KG1 (cell line): ENCODE data around the gene SFSWAP.
"Not testable (repeated sequence)": the region's sequence is repeated elsewhere in the genome, so short reads cannot be mapped to it uniquely, and the experiment has no call there.

Experiments
- DNase-seq: peaks from one replicate; lab custom pipeline; 2025; lab: John Stamatoyannopoulos, UW

Gene SFSWAP

DNA sequence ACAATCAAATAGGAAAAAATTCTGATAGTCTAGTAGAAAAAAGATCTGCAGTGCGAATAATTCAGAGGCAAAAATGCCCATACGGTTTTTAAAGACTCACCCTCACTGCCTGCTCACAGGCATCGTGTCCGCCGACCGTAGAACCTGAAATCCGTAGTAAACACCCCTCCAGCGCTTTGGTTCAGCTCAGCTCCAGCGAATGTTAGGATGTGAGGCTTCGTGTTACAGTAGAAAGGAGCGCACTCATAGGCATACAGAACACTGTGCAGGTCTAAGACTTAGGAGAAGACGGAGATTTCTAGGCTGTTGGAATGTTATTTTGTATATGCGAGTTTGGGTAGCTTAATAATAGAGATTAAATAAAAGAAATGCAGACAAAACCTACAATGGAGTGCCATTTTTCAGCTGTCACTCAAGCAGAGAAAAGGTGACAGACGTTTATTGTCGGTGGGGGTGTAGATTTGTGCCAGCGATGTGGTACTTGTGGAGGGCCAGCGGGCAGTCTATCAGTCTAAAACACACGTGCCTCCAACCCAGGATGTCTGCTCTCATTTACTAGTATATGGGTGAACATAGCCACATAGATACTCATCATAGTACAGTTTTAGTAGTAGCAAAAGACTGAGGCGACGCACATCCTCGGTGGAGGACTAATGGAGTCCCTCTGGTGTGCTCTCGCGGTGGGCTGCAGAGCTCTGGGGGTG is 25.7 kb downstream of the SFSWAP start:
- no peak for DNase-seq

DNA sequence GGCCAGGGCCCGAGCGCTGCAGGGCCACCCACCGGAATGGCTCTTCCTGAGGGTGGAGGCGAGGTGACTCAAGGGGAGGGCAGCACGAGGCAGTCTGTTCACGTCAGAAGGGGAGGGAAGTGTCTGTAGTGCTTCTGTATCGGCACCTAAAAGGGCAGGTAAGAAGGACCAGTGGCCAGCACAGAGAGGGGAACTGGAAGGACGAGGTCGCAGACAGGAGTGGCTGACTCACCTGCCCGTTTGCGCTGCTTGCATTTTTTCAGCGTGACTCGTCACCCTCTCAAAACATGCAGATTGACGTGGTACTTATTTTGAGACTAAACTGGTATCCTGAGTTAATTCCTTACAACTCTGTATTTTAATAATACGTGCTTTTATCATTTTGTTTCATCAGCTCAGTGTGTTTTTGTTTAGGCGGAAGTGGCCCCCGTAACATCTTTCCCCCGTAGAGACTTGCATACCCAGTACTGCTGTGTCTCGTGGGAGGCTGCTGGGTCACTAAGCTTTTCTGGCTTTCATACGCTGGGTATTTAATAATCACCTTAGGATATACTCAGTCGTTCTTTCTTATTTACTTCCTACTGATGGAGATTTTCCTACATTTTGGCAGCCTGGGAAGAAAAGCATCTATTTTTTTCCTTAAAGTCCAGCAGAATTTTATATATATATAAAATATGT is 26.4 kb downstream of the SFSWAP start:
- DNase-seq, result no peak

DNA sequence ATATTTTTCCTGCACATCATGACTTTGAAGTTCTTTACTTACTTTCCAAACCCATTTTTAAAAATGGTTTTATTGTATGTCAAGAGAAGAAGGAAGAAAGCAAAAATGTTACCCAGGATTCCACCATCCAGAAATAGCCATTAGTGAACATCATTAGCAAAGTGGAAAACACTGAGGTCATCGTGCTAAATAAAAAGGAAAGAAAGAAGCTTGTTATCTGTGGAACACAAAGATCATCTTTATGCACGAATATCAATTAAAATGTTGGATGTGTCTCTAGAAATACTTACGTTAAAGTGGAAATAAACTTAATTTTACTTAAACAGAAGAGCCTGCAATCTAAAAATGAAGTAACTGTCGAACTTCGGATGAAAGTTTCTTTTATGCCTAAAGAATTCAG is 27.3 kb downstream of the SFSWAP start:
- no peak for DNase-seq

DNA sequence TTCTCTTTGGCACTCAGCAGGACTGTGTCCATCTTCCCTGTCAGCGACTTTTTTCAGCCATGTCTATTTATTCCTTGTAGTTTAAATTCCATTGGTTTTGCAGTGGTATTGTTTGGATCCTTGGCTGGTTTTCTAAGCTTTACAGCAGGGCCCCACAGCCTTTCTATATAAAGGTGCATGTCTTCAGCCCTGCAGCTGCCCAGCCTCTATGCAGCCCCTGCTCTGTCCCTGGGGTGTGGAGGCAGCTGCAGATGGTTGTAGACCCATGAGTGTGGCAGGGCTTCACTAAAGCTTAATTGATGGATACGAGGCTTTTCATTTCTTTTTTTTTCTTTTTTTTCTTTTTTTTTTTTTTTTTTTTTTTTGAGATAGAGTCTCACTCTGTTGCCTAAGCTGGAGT is 29.7 kb downstream of the SFSWAP start:
- no peak for DNase-seq

DNA sequence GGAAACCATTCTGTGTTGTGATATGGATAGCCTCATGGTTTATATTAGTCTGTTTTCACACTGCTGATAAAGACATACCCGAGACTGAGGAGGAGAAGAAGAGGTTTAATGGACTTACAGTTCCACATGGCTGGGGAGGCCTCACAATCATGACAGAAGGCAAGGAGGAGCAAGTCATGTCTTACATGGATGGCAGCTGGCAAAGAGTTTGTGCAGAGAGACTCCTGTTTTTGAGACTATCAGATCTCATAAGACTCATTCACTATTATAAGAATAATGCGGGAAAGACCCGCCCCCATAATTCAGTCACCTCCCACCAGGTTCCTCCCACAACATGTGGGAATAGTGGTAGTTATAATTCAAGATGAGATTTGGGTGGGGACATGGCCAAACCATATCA is 31.9 kb downstream of the SFSWAP start:
- not testable (repeated sequence) for DNase-seq

DNA sequence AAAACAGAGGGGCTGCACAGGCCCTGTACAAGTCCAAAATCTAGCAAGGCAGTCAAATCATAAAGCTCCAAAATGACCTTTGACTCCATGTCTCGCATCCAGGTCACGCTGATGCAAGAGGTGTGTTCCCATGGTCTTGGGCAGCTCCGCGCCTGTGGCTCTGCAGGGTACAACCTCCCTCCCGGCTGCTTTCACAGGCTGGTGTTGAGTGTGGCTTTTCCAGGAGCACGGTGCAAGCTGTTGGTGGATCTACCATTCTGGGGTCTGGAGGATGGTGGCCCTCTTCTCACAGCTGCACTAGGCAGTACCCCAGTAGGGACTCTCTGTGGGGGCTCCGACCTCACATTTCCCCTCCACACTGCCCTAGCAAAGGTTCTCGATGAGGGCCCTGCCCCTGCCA is 32.5 kb downstream of the SFSWAP start:
- DNase-seq, result not testable (repeated sequence)

DNA sequence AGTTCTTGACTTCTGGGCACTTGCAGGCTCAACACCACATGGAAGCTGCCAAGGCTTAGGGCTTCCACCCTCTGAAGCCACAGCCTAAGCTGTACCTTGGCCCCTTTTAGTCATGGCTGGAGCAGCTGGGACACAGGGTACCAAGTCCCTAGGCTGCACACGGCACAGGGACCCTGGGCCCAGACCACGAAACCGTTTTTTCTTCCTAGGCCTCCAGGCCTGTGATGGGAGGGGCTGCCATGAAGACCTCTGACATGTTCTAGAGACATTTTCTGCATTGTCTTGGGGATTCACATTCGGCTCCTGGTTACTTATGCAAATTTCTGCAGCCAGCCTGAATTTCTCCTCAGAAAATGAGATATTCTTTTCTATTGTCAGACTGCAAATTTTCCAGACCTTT is 33.0 kb downstream of the SFSWAP start:
- DNase-seq, result not testable (repeated sequence)

DNA sequence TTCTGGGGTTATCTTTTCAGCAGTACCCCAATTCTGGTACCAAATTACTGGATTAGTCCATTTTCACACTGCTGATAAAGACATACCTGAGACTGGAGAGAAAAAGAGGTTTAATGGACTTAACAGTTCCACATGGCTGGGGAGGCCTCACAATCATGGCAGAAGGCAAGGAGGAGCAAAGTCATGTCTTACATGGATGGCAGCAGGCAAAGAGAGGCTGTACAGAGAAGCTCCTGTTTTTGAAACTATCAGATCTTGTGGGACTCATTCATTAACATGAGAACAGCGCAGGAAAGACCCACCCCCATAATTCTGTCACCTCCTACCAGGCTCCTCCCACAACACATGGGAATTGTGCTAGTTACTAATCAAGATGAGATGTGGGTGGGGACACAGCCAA is 33.8 kb downstream of the SFSWAP start:
- DNase-seq, result not testable (repeated sequence)

DNA sequence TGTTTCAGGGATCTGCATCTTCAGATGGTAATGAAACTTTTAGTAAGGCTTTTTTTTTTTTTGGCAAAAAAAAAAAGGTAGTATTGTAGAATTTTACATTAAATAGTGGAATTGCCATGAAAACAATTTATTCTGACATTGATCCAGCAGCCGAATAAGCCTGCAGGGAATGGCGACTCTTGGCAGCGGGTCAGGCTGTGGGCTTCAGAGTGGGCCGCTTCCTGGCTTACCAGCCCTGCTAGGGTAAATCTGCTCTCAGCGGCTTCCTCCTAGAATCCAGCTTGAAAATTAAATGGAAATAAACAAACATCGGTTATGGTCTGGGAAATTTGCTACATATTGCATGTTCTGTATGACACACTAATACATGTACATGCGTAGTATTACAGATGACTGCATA is 34.8 kb downstream of the SFSWAP start:
- DNase-seq, result no peak

DNA sequence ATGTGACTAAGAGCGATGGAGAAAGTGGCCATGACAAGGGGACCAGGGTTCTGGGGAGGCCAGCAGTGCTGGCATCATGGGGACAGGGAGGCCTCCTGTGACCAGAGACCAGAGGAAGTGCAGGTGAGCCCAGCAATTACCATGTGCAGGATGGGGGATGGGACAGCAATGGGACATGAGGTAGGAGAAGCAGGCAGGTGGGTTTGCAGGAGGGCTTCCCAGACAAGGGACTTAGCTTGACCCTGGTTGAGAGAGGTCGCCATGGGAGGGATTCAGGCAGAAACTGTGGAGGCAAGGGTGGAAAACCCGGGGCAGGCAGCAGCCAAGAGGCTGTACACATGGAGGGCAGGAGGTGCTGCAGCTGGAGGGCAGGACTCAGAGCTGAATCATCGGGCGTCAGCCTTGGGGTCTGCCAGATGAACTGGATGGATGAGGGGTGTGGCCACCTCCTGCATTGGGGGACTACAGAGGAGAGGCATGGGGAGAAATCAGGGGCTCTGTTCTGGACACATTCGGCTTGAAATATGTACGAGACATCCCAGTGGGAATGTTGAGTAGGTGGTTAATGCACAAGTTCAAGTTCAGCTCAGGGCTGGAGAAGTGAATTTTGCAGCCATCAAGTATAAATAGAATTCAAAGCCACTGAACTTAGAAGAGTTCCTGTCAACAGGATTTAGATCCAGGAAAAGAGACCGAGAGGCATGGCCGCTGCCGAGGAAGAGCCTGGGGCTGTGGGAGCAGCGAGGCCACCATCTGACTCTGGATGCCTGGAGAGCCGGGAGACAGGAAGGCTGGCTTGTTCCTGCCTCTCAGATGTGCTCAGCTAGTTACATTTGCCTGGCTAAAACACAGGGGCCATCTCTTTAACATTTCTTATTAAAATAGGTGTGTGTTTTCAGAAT is 36.6 kb downstream of the SFSWAP start:
- no peak for DNase-seq

DNA sequence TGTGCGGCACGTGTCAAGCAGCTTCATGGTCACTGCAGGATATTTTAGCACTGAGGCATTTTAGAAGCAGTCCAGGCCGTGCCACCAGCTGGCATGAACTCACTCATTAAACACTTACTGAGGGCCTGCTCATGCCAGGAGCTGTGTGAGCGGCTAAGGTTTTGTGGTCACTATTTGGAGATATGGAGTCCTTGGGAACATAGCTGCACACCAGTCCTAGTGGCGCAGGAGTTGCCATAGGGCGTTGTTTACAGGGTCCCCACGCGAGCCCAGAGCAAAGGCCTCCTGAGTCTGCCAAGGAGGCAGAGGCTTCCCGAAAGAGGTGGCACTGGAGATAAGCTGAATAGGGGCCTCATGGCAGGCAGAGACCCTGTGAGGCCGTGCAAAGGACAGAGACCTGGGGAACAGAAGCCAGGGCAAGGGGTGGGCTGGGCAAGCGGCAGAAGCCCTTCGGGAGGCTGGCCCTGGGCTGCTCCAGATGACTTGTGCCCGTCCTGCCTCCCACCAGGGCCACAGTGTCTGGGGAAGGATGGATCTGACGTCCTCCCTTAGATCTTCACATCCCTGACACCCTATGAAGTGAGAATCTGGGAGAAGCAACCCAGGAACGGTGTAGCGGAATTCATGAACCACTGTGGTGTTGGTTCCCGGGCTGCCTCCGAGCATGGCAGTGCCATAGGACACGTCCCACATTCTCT is 38.9 kb downstream of the SFSWAP start:
- DNase-seq, result no peak

DNA sequence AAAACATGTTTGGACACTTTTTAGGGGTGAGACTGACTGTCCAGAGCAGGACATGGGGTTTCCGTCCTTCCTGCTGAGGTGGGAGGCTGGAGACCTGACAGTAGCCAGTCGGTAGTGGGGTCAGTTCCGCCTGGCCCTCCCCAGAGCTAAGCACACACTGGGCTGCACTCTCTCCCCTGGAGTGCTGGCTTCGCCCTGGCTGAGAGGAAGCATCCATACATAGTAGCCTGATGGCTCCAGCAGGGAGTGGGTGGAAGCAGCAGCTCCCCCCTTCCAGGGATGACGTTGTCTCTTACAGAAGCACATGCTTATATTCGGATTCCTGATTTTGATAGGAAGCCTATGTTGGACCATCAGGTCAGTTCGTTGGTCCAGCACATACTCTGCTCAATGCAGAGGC is 40.4 kb downstream of the SFSWAP start:
- DNase-seq, result no peak

DNA sequence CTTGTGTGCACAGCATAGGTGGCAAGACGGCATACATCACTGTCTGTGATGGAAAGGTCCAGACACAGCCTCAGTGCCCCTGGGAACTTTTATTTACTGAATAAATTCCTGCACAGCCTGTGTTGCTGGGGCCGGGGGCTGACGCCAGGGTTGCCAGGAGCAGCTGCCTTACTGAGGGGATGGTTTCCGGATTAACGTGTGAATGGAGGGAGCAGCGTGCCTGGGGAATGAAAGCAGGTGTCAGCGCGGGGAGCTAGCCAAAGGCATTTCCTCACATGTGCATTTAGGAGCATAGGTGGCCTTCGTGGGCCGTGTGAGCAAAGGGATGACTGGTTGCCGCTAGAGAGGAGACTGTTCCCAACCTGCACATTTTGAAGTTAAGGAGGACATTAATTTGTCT is 41.6 kb downstream of the SFSWAP start:
- no peak for DNase-seq

DNA sequence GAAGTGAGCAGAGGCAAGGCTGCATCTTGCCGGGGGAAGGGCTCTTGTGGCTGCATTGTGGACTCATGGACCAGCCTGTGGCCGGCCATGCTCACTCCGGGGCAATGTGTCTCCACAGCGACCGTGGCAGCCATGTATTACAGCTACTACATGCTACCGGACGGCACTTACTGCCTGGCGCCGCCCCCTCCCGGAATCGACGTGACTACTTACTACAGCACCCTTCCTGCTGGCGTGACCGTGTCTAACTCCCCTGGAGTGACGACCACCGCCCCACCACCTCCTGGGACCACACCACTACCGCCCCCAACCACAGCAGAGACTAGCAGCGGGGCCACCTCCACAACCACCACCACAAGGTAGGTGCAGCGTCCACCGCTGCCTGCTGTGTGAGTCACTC is 42.1 kb downstream of the SFSWAP start:
- no peak for DNase-seq

DNA sequence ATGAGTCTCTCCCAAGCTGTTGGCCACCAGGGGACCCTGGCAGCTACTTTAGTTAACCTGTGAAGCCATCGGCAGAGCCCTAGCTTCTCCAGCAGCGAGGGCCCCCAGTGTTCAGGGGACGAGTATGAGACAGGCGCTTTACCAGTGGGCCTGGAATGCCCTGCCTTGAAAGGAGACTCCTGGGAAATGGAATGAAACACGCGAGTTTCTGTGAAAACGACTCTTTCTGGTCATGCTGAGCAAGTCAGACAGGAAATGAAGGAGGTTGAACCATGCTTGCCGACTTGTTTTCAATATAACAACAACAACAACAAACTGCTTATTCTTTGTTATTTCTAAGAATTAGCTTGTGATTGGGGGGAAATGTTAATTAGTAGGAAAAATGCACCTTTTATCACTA is 42.9 kb downstream of the SFSWAP start:
- DNase-seq, result no peak

DNA sequence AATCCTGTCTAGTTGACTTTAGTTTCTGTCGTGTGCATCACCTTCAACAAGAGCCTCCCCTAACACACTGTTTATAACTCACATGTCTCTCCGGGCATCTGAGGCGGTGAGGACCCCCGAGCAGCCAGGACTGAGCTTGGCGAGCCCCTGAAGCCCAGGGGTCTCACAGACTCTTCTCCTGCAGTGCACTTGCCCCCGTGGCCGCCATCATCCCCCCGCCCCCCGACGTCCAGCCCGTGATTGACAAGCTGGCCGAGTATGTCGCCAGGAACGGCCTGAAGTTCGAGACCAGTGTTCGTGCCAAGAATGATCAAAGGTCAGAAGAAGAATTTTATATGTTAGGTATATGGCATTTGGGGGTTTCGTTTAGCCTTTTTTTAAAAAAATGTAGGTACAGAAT is 43.3 kb downstream of the SFSWAP start:
- no peak for DNase-seq

DNA sequence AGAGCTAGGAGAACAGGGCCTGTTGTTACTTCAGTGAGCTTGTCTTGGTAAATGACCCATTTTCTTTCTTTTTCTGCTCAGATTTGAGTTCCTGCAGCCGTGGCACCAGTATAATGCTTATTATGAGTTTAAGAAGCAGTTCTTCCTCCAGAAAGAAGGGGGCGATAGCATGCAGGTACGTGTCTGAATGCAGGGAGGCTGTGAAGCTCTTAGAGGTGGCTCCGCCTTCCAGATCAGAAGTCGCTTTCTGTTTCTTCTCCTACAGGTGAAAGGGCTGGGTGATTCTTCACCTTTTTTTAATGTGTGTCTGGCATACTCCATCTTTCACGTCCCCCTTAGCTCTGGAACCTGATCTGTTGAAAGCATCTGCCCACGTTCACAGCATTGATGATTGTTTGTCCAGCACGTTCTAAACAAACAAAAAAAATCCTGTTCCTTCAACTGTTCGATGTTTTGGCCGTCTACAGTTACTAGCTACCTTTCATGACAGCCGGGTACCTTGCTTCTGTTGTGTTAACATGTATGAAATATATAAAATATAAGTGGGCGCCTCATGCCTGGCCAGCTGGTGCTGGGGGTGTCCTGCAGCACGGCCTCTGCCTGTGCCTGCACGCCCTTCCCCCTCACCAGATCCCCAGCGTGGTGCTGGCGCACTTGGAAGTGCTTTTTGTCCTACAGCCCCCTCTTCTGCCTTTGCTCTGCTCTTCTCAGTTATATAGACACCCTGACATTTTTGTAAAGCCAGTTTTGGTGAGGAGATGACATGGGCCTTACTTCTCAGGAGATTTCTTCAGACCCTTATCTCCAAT is 44.6 kb downstream of the SFSWAP start:
- no peak for DNase-seq

DNA sequence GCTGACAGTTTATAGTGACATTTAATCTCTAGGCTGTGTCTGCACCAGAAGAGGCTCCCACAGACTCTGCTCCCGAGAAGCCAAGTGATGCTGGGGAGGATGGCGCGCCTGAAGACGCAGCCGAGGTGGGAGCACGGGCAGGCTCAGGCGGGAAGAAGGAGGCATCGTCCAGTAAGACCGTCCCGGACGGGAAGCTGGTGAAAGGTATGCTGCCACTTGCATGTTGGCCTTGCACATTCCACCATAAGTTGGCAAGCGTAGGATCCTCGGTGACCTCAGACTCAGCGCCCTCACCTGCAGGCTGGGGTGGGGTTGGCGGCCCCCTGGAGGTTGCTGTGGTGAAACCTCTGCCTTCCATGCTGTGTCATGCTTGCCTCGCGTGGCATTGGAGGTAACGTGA is 45.6 kb downstream of the SFSWAP start:
- DNase-seq, result no peak

DNA sequence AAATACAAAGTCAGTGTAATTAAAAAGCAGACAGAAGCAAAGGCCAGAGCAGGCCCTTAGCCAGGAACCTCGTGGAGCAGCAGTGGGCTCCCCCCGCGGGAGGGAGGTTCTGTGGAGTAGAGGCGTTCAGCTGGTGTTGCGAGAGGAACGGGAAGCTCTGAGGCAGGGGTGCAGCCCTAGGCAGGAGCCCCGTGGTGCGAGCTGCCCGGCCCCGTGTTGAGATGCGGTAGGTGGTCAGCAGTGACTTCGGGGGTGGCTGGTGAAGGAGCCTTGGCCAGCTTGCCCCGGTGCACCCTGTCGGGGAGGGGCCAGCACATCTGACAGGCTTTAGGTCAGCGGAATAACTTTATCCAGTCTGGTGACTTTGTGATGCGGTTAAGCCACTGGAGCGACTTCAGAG is 46.2 kb downstream of the SFSWAP start:
- no peak for DNase-seq

DNA sequence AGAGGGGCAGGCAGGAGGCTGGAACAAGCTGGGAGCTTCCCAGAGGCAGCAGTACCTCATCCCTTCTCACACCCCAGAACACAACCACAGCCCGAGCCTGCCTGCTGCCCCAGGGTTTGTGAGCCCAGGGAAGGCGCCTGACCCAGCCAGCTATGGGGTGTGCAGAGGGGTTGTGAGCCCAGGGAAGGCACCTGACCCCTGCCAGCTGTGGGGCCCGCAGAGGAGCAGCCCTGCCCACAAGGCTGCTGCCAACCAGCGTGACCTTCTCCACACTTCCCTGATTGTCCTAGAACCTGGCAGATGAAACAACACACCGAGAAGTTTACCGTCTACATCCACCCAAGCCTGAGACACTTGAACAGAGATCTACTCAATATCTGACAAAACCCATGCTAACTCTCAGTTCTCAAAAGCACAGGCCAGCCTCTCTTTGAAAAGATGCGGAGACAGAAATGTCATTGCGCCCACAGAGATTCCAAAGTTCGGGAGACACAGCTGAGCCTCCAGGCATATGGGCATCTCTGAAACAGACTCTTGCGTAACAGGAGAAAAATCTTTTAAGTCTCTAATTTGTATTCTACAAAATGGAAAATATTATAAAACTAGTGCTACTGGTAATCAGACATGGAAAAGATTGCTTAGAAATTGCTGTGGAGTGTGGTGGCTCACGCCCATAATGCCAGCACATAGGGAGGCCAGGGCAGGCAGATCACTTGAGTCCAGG is 47.3 kb downstream of the SFSWAP start:
- DNase-seq, result no peak

DNA sequence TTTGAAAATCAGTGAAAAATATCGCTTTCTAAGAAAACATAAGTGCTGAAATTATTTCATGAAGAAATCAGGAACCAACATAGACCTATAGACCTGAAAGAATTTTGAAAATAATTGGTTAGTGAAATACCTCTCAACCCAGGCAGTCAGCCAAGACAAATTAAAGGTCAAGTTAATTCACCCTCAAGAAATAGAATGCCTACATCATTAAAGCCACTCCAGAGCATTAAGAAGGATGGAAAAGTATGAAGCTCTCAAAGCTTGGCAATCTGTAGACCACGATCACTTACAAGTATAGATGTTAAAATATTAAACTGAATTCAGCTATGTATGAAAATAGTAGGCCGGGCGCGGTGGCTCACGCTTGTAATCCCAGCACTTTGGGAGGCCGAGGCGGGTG is 48.3 kb downstream of the SFSWAP start:
- no peak for DNase-seq
